ENCODE results near the gene IDS. TPM values are rescaled to one million over a fixed set of nuclear protein-coding genes. Genes with fewer than 3 reads are reported as not detected.

Gene IDS
- total and polyA plus RNA-seq, 8 donors = 15.7 to 50.2 (median 25.5) TPM

- TF ChIP-seq CTCF (IDR thresholded peaks at IDR 0.05) = no peak
- DNase-seq = no peak
- Histone ChIP-seq H3K27ac (no peak overlapping the region), H3K9me3 (no peaks in the 10 kb centered on the region), H3K4me3 (no peak overlapping the region), H3K27me3 (peaks cover 0 to 8% (median 0%) of the 10 kb centered on the region in 4 donors), H3K36me3 (no peaks in the 10 kb centered on the region), H3K4me1 (no peaks in the 10 kb centered on the region)
- FAIRE-seq = no peak
- no peak for ATAC-seq
- intact Hi-C loops (cut with DNase I) = no loop called here
- 33 to 37% methylated on average over 1 of the region's 1 CpG for WGBS, 2 donors
These were observed 31.1 kb downstream of the IDS start for GRCh38 chrX:149473966-149474365.

GRCh38 chrX:149473092-149473491 lies 32.0 kb downstream of the IDS start:
- 54 to 76% methylated on average over 1 of the region's 1 CpG for WGBS, 2 donors
- no peak overlapping the region for H3K27ac ChIP-seq
- DNase-seq (no peak), ATAC-seq (no peak), FAIRE-seq (no peak)
- no peaks in the 10 kb centered on the region for H3K9me3 ChIP-seq
- no peak for TF ChIP-seq CTCF (IDR thresholded peaks at IDR 0.05)
- no peaks in the 10 kb centered on the region for H3K4me1 ChIP-seq
- H3K27me3 ChIP-seq = peaks cover 0 to 8% (median 0%) of the 10 kb centered on the region in 4 donors
- no peaks in the 10 kb centered on the region for H3K36me3 ChIP-seq
- intact Hi-C loops (cut with DNase I) = no loop called here
- H3K4me3 ChIP-seq = no peak overlapping the region

- no peak for DNase-seq
- intact Hi-C loops (cut with DNase I) = no loop called here
- Histone ChIP-seq H3K27me3 (peaks cover 0 to 8% (median 0%) of the 10 kb centered on the region in 4 donors), H3K36me3 (no peaks in the 10 kb centered on the region), H3K4me3 (no peak overlapping the region), H3K27ac (no peak overlapping the region), H3K9me3 (no peaks in the 10 kb centered on the region), H3K4me1 (no peaks in the 10 kb centered on the region)
- no peak for ATAC-seq
- FAIRE-seq = no peak
- TF ChIP-seq CTCF (IDR thresholded peaks at IDR 0.05) = no peak
These were observed 32.5 kb downstream of the IDS start for GRCh38 chrX:149472625-149473024.

- no peak overlapping the region for H3K27ac ChIP-seq
- no peak for DNase-seq
- TF ChIP-seq CTCF (IDR thresholded peaks at IDR 0.05) = no peak
- no peak for FAIRE-seq
- H3K27me3 ChIP-seq = peaks cover 0 to 8% (median 0%) of the 10 kb centered on the region in 4 donors
- no peak overlapping the region for H3K4me3 ChIP-seq
- peak in 1 of 4 donors; percentile 31 for ATAC-seq
- H3K4me1 ChIP-seq = no peaks in the 10 kb centered on the region
- intact Hi-C loops (cut with DNase I) = no loop called here
- WGBS, 2 donors = 76 to 81% methylated on average over 8 of the region's 8 CpGs
- H3K36me3 ChIP-seq = no peaks in the 10 kb centered on the region
- no peaks in the 10 kb centered on the region for H3K9me3 ChIP-seq
These were observed 33.7 kb downstream of the IDS start for GRCh38 chrX:149471397-149471796.

GRCh38 chrX:149470955-149471354 lies 34.2 kb downstream of the IDS start:
- Histone ChIP-seq H3K27ac (no peak overlapping the region), H3K36me3 (no peaks in the 10 kb centered on the region), H3K9me3 (no peaks in the 10 kb centered on the region), H3K4me1 (no peaks in the 10 kb centered on the region), H3K27me3 (peaks cover 0 to 12% (median 0%) of the 10 kb centered on the region in 4 donors), H3K4me3 (no peak overlapping the region)
- 4 to 15% methylated on average over 23 of the region's 23 CpGs for WGBS, 2 donors
- DNase-seq (peak; percentile 49 to 93 (median 83)), FAIRE-seq (no peak), ATAC-seq (peak; percentile 92 to 100 (median 98))
- peak; percentile 86 to 91 (median 89) for TF ChIP-seq CTCF (IDR thresholded peaks at IDR 0.05)
- intact Hi-C loops (cut with DNase I) = no loop called here
